Left kidney (tissue), 8 donors: ENCODE data around the gene OR4D1. TPM values are rescaled to one million over a fixed set of nuclear protein-coding genes. Genes with fewer than 3 reads are reported as not detected.
A peak's percentile ranks its signal among the peaks of the same experiment; 100 is the strongest.
"Not testable (repeated sequence)": the region's sequence is repeated elsewhere in the genome, so short reads cannot be mapped to it uniquely, and the experiment has no call there.

Source experiments
- DNase-seq: peaks from one replicate; pipeline ENCODE4 v3.0.0-alpha.2; 2013
- long read RNA-seq, 8 donors: transcript quantifications; one replicate each; lab custom pipeline, GENCODE V29; 2026
- polyA plus RNA-seq: library from polyadenylated mRNA; unstranded; fragments of 120-200 nt; gene quantifications from one replicate; pipeline ENCODE4 v1.2.1, GENCODE V29; 2013; ENCODE audit not compliant: insufficient read length

OR4D1 gene
- 0.10 TPM for polyA plus RNA-seq
- long read RNA-seq, donor 1 = 0 reads
- long read RNA-seq, donor 2 = 0 reads
- long read RNA-seq, donor 3 = 0 reads
- long read RNA-seq, donor 4 = 0 reads
- long read RNA-seq, donor 5 = 0 reads
- long read RNA-seq, donor 6 = 0 reads
- long read RNA-seq, donor 7 = 0 reads
- long read RNA-seq, donor 8 = 0 reads

DNA sequence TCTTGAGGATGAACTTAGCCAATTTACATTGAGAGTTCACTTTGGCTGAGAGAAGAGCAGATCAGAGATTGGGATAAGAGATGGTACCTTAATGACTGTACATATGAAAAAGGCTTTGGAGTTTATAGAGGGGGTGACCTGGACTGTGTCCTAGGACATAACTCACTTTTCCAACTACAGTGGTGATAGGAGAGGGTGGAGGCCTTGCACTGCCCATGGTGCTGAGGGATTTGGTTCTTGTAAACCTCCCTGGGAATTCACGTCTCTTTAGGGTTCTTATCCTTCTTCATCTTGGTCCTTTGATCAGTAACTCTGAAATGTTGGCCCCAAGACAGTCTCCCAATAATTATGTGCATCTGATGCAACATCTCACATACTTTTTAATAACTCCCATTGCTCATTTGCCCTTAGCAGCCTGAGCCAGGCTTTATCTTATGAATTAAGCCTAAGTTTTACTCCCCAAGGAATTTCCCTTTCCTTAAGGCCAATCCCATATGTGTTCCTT, at the start of gene OR4D1:
TSS of gene OR4D1 (plus strand) at position 455 of the 505 bp plus-strand sequence. CDS start 6,770 bp downstream, outside the sequence.
- DNase-seq = no peak

DNA sequence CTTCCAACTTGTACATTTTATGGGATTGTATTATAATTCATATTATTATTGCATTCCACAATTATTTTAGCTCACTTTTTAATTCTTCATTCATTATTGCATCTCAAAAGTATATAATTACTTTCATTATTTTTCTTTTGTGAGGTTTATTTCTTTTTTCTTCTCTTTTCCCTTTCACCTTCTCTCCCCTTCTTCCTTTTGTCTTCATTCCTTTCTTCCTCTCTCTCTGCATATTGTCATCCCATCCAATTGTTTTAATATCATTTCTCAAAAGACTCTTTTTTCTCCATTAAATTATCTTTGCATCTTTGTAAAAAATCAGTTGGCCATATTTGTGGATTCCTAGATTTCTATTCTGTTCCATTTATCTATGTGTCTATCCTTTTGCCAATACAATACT, 47.7 kb upstream of the OR4D1 start:
- DNase-seq = no peak

DNA sequence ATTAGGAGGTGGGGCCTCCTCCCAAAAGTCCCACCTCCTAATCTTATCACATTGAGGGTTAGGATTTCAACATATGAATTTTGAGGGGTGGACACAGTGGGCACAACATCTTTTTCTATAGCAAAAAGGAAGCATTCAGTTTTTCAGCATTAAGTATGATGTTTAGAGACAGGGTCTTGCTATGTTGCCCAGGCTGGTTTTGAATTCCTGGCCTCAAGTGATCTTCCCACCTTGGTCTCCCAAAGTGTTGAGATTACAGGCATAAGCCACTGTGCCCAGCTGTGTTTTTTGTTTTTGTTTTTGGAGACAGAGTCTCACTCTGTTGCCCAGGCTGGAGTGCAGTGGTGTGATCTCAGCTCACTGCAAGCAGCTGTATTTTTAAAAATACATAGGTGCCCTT, 46.3 kb upstream of the OR4D1 start:
- DNase-seq = not testable (repeated sequence)

DNA sequence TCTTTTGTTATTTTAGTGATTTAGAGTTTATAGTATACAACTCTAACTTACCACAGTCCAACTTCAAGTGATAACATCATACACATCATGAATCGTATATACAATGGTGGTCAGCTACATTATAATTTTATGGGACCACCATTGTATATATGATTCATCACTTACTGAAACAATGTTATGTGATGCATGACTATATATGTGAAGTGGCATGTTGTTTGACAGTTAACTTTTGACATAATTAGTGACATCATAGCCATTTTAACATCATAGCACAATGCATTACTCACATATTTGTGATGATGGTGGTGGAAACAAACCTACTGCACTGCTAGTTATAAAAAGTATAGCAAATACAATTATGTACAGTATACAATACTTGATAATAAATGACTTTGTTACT, 43.1 kb upstream of the OR4D1 start:
- no peak for DNase-seq

DNA sequence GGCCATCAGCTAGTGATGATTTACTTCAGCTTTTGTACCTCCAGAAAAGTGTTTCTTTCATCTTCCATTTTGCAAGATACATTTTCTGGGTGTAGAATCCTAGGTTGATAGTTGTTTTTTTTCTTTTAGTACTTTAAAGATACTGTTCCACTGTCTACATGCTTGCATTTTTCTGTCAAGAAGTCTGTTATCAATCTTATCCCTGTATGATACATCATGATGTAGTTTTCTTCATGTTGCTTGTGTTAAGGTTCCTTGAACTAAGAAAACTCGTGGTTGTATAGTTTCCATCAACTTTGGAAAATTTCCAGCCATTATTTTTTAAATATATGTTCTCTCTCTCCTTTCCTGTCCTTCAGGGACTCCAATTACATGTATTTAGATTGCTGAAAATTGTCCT, 40.9 kb upstream of the OR4D1 start:
- DNase-seq = no peak

DNA sequence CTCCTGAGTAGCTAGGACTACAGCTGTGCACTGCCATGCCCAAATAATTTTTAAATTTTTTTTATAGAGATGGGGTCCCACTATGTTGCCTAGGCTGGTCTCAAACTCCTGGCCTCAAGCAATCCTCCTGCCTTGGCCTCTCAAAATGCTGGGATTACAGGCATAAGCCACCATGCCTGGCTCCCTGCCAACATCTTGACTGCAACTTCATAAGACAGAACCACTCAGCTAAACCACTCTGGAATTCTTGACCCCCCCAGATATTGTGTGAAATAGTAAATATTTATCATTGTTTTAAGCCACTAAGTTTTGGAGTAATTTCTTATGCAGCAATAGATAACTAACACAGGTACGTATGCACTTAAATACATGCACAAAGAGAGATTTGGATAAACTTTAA, 39.0 kb upstream of the OR4D1 start:
- DNase-seq = no peak

DNA sequence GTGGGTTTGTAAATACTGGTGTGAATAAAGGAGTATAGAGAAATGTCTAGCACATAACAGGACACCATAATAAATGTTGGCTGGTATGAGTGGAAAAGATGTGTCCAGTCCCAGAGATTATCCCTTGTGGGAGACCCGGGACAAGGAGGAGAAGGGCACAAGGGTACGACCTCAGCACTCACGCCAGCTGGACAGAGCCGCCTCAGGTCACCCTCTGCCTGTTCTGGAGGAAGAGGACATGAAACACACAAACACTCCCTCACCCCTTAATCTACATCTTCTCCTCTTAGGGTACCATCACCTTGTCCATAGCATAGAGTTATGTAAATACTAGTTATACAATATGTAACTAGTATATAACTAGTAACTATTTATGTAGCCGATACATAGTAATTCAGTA, 38.2 kb upstream of the OR4D1 start:
- no peak for DNase-seq

DNA sequence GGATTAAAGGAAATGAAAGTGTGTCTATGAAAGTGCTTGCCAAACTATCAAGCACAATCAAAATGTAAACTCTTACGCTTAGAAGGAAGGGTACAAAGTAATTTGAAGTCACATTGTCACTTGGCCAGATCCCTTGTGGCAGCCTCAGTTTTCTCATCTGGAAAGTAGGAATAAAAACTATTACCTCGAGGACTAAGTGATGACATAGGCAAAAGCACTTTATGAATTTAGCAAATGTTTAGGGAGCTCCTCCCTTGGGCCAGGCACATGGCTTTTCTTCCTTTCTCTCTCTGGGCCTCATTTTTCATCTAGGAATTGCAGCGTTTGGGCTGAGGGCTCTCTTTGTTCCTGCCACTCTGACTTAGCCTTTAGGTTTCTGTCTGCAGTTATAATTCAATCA, 36.5 kb upstream of the OR4D1 start:
- DNase-seq = no peak

DNA sequence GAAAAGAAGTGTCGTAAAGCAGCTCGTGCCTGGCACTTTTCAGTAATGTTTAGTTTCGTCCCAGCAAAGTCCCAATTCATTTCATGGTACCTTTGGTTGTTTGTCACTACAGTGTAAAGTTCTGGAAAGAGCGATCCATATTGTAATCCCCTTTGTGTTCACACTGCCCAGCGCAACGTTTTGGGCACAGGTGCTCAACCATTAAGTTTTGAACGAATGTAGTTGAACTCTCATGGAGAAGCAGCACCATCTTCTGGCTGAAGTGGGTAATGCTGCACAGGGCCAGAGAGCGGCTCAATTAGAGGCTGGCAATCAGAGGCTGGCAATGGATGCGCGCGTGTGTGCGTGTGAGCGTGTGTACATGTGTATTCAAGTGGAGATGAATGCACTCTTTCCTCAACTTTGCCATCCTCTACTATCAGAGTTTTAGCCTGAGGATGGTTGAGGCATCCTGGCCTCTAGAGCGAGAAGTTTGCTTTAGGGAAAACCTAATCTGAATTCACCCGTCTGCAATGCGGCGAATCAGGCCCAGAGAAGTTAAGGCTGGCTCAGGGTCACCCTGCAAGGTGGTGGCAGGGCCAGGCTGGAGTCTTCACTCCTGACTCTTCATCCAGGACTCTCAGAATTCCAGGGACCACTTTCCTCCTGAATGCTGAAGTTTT, 35.1 kb upstream of the OR4D1 start:
- DNase-seq = peak; percentile 74

DNA sequence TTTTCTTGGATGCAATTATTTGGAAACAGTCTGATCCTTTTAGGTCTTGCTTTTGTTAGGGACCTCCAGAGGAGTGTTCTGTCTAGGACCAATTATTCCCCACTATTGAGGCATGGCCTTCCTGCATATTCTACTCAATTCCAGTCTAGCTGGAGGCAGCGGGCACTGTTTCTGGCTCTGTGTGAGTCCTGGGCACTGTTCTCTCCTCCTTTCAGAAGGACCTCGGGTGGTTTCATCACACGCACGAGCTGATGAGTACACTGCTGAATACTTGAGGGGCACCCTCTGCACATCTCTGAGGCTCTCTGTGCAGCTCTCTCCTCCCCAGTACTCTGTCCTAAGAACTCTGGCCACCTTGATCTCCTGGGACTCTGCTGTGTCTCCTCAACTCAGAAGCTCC, 34.2 kb upstream of the OR4D1 start:
- no peak for DNase-seq

DNA sequence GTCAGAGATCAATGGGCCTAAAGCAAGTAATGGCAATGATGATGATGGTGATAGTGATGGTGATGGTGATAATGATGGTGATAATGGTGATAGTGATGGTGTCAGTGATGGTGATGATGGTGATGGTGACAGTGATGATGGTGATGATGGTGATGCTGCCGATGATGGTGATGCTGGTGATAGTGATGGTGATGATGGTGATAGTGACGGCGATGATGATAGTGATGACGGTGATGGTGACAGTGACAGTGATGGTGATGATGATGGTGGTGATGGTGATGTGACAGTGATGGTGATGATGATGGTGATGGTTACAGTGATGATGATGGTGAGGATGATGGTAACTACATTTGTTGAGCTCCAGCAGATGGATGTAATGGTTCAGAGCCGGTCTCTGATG, 30.8 kb upstream of the OR4D1 start:
- no peak for DNase-seq

DNA sequence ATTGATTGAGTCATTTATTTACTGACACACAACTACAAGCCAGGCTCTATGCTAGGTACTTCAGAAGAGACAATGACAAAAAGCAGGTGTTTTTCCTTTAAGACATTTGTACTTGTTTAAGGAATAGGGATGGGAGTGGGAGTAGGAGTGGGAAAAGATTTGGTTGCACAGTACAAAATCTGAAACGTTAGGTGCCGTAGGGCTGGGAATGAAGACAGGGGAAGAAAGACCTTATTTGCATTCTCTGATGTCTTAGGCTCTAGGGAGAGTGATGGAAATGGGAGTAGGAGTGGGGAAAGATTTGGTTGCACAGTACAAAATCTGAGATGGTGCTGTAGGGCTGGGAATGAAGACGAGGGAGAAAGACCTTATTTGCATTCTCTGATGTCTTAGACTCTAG, 28.7 kb upstream of the OR4D1 start:
- no peak for DNase-seq

DNA sequence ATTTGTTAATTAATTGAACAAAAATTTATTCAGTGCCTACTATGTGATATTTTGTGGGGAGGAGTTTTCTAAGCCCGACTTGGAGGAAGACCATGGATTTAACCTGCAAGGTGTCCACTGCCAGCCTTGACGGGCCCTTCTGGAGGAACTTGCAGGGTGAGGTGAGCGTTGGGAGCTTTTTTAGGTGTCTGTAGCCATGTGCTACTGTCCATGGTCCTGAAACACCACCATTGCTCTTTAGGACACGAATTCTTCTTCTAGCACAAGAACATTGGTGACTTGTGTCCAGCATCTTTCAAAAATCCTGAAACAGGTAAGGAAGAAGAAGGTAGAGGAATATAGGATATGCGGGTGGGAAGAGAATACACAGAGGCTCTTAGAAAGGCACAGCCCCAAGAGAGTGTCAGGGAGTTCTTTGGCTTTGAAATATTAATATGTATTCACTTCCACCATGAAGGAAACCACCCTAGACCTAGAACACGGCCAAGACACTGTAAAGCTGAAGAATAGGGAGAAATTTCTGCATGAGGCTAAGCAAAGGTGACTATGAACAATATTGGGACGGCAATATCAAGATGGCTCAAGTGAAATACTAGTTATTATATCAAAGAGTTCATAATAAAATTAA, 27.9 kb upstream of the OR4D1 start:
- DNase-seq = peak; percentile 83

DNA sequence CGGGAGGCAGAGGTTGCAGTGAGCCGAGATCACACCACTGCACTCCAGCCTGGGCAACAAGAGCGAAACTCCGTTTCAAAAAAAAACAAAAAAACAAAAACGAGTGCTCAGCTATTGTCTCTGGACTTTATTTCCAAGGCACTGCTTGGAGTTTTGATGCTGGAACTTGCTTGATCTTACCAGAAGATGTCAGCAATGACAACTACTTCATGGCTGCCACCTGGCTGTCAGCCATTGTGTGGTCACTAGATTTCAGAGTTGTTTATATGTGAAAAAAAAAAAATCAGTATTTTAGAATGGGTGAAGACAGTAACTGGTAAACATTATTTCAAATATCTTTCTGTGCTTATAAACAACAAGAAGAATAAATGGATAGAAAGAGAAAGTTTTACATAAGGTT, 26.3 kb upstream of the OR4D1 start:
- DNase-seq = no peak

DNA sequence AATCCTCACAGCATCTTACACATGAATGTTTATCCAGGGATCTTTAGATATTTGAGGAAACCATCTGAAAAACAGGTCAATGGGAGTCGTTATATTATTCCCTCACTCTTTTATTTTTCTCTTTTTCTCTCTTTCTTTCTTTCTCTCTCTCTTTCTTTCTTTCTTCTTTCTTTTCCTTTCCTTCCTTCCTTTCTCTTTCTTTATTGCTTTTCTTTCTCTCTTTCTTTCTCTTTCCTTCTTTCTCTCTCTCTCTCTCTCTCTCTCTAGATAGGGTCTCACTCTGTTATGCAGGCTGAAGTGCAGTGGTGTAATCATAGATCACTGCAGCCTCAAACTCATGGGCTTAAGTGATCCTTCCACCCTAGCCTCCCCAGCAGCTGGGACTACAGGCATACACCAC, 20.3 kb upstream of the OR4D1 start:
- no peak for DNase-seq

DNA sequence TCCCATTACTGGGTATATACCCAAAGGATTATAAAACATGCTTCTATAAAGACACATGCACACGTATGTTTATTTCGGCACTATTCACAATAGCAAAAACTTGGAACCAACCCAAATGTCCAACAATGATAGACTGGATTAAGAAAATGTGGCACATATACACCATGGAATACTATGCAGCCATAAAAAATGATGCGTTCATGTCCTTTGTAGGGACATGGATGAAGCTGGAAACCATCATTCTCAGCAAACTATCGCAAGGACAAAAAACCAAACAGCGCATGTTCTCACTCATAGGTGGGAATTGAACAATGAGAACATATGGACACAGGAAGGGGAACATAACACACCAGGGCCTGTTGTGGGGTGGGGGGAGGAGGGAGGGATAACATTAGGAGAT, 15.5 kb upstream of the OR4D1 start:
- DNase-seq = not testable (repeated sequence)

DNA sequence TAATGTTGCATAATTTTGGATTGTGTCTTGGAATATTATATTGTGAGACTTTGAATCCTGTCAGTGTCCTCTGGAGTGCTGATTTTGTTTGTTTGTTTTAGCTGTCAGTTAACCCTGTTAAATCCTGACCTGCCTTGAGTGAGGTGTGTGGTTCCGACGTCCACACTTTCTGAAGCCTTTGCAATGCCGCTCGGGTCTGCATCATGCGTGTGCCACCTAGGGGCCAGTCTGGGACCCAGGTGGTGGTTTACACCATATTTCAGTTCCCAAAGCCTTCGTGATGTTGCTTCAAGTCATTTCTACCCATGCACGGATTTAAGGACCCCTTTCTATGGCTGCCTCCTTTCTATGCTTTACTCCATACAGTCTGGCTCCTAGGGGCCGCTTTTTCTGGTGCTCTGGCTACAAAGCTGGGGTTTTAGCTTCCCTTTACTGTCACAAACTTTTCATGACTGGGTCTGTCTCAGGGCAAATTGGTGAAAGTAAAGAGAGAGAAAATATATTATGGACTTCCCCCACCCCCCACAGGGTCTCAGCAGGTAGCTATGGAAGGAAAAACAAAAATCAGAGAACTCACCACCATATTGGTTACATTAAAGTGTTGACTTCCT, 11.4 kb upstream of the OR4D1 start:
- no peak for DNase-seq

DNA sequence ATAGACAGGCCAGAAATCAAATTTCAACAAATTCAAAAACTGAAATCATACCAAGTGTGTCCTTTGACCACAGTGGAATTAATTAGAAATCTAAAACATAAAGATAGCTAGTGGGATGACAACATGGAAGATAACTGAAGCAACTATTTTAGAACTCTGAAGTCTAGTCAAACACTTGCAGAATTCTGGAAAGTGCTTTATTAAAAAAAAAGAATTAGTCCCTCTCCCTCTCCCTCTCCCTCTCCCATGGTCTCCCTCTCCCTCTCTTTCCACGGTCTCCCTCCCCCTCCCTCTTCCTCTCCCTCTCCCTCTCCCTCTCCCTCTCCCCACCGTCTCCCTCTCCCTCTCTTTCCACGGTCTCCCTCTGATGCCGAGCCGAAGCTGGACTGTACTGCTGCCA, 6.7 kb upstream of the OR4D1 start:
- no peak for DNase-seq

DNA sequence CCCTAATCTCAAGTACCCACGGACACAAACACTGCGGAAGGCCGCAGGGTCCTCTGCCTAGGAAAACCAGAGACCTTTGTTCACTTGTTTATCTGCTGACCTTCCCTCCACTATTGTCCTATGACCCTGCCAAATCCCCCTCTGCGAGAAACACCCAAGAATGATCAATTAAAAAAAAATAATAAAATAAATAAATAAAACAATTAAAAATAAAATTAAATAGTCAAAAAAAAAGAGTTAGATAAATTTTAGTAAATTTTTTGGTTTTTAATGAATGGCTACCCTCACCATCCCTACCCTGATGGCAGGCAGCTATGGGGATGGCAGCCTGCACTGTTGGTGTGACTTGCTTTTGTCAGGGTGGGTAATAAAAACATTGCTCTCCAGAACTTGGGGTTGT, 4.8 kb upstream of the OR4D1 start:
- DNase-seq = not testable (repeated sequence)

DNA sequence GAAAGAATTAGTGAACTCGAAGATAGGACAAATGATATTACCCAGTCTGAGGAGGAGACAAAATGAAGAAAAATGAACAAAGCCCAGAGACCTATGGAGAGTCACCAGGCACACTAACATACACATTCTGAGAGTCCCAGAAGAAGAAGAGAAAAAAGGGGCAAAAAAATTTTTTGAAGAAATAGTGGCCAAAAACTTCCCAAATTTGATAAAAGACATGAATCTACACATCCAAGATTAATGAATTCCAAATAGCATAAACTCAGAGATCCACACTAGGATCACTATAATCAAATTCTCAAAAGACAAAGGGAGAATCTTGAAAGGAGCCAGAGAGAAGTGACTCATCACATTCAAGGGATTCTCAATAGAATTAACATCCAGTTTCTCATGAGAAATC, 3.4 kb upstream of the OR4D1 start:
- no peak for DNase-seq

DNA sequence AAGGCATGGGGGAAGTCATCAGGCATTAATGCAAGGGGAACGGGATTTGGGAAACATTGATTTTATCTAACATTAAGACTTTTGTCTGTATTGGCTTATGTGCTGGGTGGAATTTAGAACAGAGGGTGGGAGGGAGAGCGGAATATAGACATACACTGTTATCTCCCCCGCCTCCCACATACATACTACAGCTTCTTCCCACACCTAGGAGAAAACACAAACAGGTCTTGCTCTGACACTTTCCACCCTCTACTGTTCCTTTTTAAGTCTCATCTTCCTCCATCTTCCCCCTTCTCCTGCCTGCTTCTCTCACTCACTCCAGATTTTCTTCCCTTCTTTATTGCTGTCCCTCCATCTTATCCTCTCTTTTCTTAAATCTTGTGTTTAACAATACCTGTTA, 425 bp downstream of the OR4D1 start:
- no peak for DNase-seq

DNA sequence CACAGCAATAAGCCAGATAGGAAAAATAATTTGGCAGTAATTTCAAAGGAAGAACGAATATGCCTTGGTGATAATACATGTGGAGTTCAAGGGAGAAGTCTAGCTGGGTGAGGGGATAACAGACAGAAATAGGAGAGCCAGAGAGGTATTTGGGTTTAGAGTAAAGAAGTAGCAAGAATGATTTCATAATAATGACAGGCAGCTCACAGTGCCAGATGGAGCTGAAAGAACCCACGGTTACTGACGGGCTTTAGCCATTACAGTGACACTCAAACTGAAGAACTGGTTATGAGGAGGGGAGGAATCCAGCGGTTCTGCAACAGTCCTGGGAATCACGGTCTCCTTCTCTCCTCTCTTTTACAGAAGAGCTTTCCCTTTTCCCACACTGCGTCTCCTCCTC, 2.2 kb downstream of the OR4D1 start:
- DNase-seq = no peak

DNA sequence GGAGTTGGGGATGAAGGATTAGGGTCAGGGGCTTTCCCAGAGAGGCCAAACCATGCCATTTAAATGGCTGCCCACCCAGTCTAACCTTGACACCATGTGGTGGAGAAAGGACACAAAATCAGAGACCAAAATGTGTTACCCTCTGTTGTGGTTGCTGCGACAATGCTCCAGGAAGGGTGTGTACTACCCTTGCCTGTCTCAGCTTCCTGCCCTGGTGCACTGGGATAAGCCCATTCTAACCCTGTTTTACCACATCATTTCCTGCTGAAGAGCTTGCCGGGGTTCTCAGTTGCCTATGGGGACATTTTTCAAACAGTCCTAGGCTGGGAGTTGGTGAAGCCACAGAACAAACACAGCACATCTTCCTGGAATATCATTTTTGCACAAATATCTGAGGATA, 4.9 kb downstream of the OR4D1 start:
- no peak for DNase-seq
